ENCODE data around the gene LPP. TPM values are rescaled to one million over a fixed set of nuclear protein-coding genes. Genes with fewer than 3 reads are reported as not detected.

LPP gene
- total and polyA plus RNA-seq, 2 of the 13 experiments (the other 11 are each of a cell fraction or from before 2014, with no cell fraction given), result 19.2 to 29.9 TPM

DNA sequence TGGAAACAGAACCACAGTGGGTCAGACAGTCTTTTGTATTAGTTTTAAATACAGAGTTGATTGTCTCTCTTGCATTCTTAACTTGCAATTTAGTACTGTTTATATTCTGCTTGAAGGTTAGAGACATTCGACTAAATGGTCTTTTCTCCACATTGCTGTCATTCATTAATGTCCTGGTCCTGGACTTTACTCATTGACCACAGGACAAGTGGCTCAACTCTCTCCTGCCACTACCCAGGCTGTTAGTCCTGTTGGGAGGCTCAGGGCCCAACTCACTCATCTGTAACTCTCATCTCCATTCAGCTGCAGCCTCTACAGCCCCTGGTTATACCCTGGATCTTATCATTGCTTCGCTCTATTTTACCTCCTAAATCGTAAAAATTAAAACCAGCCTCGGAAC lies 427.4 kb downstream of the LPP start (continued):
- TF ChIP-seq, protein P1, sequence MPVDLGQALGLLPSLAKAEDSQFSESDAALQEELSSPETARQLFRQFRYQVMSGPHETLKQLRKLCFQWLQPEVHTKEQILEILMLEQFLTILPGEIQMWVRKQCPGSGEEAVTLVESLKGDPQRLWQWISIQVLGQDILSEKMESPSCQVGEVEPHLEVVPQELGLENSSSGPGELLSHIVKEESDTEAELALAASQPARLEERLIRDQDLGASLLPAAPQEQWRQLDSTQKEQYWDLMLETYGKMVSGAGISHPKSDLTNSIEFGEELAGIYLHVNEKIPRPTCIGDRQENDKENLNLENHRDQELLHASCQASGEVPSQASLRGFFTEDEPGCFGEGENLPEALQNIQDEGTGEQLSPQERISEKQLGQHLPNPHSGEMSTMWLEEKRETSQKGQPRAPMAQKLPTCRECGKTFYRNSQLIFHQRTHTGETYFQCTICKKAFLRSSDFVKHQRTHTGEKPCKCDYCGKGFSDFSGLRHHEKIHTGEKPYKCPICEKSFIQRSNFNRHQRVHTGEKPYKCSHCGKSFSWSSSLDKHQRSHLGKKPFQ (CRISPR knock-in tag; IDR thresholded peaks at IDR 0.05; ENCODE audit: insufficient replicate concordance), result peak; percentile 31
- TF ChIP-seq, protein P2, sequence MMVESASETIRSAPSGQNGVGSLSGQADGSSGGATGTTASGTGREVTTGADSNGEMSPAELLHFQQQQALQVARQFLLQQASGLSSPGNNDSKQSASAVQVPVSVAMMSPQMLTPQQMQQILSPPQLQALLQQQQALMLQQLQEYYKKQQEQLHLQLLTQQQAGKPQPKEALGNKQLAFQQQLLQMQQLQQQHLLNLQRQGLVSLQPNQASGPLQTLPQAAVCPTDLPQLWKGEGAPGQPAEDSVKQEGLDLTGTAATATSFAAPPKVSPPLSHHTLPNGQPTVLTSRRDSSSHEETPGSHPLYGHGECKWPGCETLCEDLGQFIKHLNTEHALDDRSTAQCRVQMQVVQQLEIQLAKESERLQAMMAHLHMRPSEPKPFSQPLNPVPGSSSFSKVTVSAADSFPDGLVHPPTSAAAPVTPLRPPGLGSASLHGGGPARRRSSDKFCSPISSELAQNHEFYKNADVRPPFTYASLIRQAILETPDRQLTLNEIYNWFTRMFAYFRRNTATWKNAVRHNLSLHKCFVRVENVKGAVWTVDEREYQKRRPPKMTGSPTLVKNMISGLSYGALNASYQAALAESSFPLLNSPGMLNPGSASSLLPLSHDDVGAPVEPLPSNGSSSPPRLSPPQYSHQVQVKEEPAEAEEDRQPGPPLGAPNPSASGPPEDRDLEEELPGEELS (CRISPR knock-in tag; IDR thresholded peaks at IDR 0.05), result no peak
- TF ChIP-seq, protein P3, sequence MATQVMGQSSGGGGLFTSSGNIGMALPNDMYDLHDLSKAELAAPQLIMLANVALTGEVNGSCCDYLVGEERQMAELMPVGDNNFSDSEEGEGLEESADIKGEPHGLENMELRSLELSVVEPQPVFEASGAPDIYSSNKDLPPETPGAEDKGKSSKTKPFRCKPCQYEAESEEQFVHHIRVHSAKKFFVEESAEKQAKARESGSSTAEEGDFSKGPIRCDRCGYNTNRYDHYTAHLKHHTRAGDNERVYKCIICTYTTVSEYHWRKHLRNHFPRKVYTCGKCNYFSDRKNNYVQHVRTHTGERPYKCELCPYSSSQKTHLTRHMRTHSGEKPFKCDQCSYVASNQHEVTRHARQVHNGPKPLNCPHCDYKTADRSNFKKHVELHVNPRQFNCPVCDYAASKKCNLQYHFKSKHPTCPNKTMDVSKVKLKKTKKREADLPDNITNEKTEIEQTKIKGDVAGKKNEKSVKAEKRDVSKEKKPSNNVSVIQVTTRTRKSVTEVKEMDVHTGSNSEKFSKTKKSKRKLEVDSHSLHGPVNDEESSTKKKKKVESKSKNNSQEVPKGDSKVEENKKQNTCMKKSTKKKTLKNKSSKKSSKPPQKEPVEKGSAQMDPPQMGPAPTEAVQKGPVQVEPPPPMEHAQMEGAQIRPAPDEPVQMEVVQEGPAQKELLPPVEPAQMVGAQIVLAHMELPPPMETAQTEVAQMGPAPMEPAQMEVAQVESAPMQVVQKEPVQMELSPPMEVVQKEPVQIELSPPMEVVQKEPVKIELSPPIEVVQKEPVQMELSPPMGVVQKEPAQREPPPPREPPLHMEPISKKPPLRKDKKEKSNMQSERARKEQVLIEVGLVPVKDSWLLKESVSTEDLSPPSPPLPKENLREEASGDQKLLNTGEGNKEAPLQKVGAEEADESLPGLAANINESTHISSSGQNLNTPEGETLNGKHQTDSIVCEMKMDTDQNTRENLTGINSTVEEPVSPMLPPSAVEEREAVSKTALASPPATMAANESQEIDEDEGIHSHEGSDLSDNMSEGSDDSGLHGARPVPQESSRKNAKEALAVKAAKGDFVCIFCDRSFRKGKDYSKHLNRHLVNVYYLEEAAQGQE (IDR thresholded peaks at IDR 0.05; ENCODE audit: borderline replicate concordance in 1 of 2, low read depth in 1 of 2, low read length in 2 of 2), result no peak
- TF ChIP-seq SOX6 (IDR thresholded peaks at IDR 0.05), result no peak
- TF ChIP-seq SOX6 (CRISPR knock-in tag; IDR thresholded peaks at IDR 0.05), result peak; percentile 45; the same call in 1 of the 2 replicates
- TF ChIP-seq TEAD3 (CRISPR knock-in tag; optimal IDR thresholded peaks at IDR 0.05; ENCODE audit: borderline replicate concordance), result peak; percentile 24
- peak; percentile 30; the same call in 1 of the 2 replicates for TF ChIP-seq HMG20A (CRISPR knock-in tag; IDR thresholded peaks at IDR 0.05; ENCODE audit: borderline replicate concordance)
- TF ChIP-seq, protein P4, sequence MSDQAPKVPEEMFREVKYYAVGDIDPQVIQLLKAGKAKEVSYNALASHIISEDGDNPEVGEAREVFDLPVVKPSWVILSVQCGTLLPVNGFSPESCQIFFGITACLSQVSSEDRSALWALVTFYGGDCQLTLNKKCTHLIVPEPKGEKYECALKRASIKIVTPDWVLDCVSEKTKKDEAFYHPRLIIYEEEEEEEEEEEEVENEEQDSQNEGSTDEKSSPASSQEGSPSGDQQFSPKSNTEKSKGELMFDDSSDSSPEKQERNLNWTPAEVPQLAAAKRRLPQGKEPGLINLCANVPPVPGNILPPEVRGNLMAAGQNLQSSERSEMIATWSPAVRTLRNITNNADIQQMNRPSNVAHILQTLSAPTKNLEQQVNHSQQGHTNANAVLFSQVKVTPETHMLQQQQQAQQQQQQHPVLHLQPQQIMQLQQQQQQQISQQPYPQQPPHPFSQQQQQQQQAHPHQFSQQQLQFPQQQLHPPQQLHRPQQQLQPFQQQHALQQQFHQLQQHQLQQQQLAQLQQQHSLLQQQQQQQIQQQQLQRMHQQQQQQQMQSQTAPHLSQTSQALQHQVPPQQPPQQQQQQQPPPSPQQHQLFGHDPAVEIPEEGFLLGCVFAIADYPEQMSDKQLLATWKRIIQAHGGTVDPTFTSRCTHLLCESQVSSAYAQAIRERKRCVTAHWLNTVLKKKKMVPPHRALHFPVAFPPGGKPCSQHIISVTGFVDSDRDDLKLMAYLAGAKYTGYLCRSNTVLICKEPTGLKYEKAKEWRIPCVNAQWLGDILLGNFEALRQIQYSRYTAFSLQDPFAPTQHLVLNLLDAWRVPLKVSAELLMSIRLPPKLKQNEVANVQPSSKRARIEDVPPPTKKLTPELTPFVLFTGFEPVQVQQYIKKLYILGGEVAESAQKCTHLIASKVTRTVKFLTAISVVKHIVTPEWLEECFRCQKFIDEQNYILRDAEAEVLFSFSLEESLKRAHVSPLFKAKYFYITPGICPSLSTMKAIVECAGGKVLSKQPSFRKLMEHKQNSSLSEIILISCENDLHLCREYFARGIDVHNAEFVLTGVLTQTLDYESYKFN (CRISPR knock-in tag; conservative IDR thresholded peaks at IDR 0.05), result 0 out of 2 replicates have a peak, but pooled peaks have one; percentile 27
- TF ChIP-seq ZMYM4 (CRISPR knock-in tag; IDR thresholded peaks at IDR 0.05), result peak; percentile 77
- TF ChIP-seq ZBTB14 (CRISPR knock-in tag; IDR thresholded peaks at IDR 0.05), result no peak
- peak in 1 of 2 experiments; percentile 60; a peak in 1 of 4 replicates for TF ChIP-seq EP300 (IDR thresholded peaks at IDR 0.05; ENCODE audit: low read depth in 2 of 2, low read length in 2 of 2)
- no peak for TF ChIP-seq EP300 (CRISPR knock-in tag; IDR thresholded peaks at IDR 0.05; ENCODE audit: borderline replicate concordance)
- TF ChIP-seq, protein P5, sequence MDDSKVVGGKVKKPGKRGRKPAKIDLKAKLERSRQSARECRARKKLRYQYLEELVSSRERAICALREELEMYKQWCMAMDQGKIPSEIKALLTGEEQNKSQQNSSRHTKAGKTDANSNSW (CRISPR knock-in tag; IDR thresholded peaks at IDR 0.05; ENCODE audit: borderline replicate concordance), result no peak
- peak; percentile 20; the same call in 1 of the 2 replicates for TF ChIP-seq MED1 (CRISPR knock-in tag; IDR thresholded peaks at IDR 0.05)
- 0 out of 2 replicates have a peak, but pooled peaks have one; percentile 31 for TF ChIP-seq TARDBP (CRISPR knock-in tag; IDR thresholded peaks at IDR 0.05)
- 0 out of 2 replicates have a peak, but pooled peaks have one; percentile 20 for TF ChIP-seq ZNF331 (CRISPR knock-in tag; IDR thresholded peaks at IDR 0.05)
- peak; percentile 69; the same call in 1 of the 2 replicates for TF ChIP-seq ESRRA (CRISPR knock-in tag; IDR thresholded peaks at IDR 0.05; ENCODE audit: low read depth)
